Measurements from ENCODE around the gene PLXDC2.

DNA sequence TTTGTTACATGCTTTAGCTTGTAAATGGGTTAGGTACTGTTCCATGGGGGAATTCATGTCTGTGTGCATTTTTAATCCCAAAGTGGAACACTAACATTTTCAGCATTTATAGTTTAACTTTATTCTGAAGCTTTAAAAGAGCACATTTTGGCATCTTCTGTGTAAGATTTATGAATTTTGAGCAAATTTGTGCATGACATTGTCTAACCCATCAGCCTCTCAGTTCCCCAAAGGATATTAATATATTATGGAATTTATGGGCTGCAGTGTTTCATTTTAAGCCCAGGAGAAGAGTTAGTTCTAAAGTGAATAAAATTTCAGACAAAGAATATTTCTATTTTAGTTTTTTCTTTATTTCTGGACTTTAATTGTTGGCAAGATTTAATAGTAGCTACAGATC, 421.4 kb downstream of the PLXDC2 start:
- no peak for TF ChIP-seq EZH2 (IDR thresholded peaks at IDR 0.05; ENCODE audit: low read length, unreplicated experiment)
- TF ChIP-seq, protein P1, sequence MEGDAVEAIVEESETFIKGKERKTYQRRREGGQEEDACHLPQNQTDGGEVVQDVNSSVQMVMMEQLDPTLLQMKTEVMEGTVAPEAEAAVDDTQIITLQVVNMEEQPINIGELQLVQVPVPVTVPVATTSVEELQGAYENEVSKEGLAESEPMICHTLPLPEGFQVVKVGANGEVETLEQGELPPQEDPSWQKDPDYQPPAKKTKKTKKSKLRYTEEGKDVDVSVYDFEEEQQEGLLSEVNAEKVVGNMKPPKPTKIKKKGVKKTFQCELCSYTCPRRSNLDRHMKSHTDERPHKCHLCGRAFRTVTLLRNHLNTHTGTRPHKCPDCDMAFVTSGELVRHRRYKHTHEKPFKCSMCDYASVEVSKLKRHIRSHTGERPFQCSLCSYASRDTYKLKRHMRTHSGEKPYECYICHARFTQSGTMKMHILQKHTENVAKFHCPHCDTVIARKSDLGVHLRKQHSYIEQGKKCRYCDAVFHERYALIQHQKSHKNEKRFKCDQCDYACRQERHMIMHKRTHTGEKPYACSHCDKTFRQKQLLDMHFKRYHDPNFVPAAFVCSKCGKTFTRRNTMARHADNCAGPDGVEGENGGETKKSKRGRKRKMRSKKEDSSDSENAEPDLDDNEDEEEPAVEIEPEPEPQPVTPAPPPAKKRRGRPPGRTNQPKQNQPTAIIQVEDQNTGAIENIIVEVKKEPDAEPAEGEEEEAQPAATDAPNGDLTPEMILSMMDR (conservative IDR thresholded peaks at IDR 0.05; ENCODE audit: low read depth, low read length), result no peak
